Pancreas (tissue), 10 donors: ENCODE results near the gene SLIT1. TPM values are rescaled to one million over a fixed set of nuclear protein-coding genes. Genes with fewer than 3 reads are reported as not detected.

Experiments
- ATAC-seq, 4 donors: fragments of 200-7000 bp; cut with Tn5 transposase; one replicate each; pipeline versions ENCODE4 v1.8.0 to v1.9.1; 2020; ENCODE audit warnings: mild to moderate bottlenecking in 4 of 4, moderate library complexity in 4 of 4
- DNase-seq, 6 donors: peaks; one replicate each; pipeline ENCODE4 v3.0.0-alpha.2; 2020
- FAIRE-seq: peaks from 2 replicates; lab custom pipeline; 2012; peaks lifted over from hg19 to GRCh38; lab: Jason Lieb, UNC
- H3K27ac ChIP-seq, 4 donors: fragments of 200-600 bp; sonication (generic); 1 replicate in 3 of 4; 2 replicates in 1 of 4; pipeline versions ENCODE4 v1.5.0 to v1.8.0; 2020
- H3K27me3 ChIP-seq, 4 donors: fragments of 200-600 bp; one replicate each; pipeline ENCODE4 v1.8.0; 2021
- H3K36me3 ChIP-seq, 3 donors: fragments of 200-600 bp; sonication (generic) in 1 of 3; one replicate each; pipeline versions ENCODE4 v1.5.0 to v1.8.0; 2020 to 2021
- H3K4me1 ChIP-seq, 3 donors: fragments of 200-600 bp; one replicate each; pipeline ENCODE4 v1.8.0; 2021
- H3K4me3 ChIP-seq, 4 donors: fragments of 200-600 bp; sonication (generic) in 2 of 4; one replicate each; pipeline versions ENCODE4 v1.5.0 to v1.8.0; 2020 to 2021
- H3K9me3 ChIP-seq, 4 donors: fragments of 200-600 bp; one replicate each; pipeline ENCODE4 v1.8.0; 2021
- WGBS, 2 donors: extraction: QIAGEN DNeasy Blood & Tissue Kit; methylation state at CpG; one replicate each; pipeline ENCODE4 v1.1.7; 2013; 5-methylcytosine and 5-hydroxymethylcytosine counted together
- intact Hi-C, 3 donors: fragments of 100-400 bp; cut with DNase I; formaldehyde crosslinking; loops; one replicate each; pipeline versions ENCODE4 v1.11.1 to v1.14.2; 2022
- polyA plus RNA-seq, 2 donors: library from polyadenylated mRNA; stranded (reverse); fragments of 200-250 nt; gene quantifications; one replicate each; pipeline ENCODE4 v1.2.3, GENCODE V29; 2013
- total RNA-seq, 6 donors: library from RNA; stranded (reverse); fragmentation: NEBNext Ultra II Directional in 4 of 6; extraction: Animal tissue kit (Norgen Biotek cat#: 25700) in 4 of 6; gene quantifications; one replicate each; pipeline versions ENCODE4 v1.2.1 to v1.2.4, GENCODE V29; 2021 to 2023
- TF ChIP-seq, protein P1 (sequence below), 4 donors: fragments of 200-600 bp; sonication (generic) in 3 of 4; IDR thresholded peaks; one replicate each; pipeline versions ENCODE4 v1.5.0 to v1.8.0; 2021; ENCODE audit warnings: antibody characterized with exemption in 4 of 4
- donor health status: healthy with polysubstance abuse.
- donor health status: DM: no; HTN: no; CAD: no; lungs with moderate emphysema.
- donor health status: DM: no; HTN: no; CAD: no.
- donor health status: control.
- donor health status: control.
- donor health status: Bipolar disorder and iron deficiency.
- donor health status: DM: yes; HTN: yes; CAD: no.
- donor health status: DM: no; HTN: no; CAD: no.
- donor health status: DM: no; HTN: no; CAD: no.
- donor health status: DM: yes; HTN: yes; CAD: no.

The SLIT1 gene
- total and polyA plus RNA-seq, 8 donors = 0.23 to 2.8 (median 0.89) TPM

DNA sequence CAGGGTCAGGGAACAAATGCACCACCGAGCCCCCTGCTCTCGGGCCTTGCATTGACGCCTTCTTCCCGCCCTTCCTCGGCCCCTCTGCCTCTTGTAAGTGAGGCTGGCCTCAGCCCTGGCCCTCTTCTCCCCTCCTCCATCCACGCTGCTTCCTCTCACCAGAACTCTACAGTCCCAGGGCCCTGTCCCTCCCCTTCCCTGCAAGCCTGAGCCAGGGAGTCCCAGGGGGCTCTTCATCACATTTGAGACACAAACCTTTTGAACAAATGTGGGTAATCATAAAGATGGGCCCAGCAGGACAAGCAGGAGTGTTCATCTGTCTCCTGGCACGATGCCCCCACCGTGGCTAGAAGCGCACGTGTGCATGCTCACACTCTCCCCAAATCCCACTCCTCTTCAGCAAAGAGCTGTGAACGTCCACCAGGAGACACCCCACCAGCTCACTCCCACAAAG, 57.7 kb downstream of the SLIT1 start:
- ATAC-seq = no peak
- TF ChIP-seq, protein P1, sequence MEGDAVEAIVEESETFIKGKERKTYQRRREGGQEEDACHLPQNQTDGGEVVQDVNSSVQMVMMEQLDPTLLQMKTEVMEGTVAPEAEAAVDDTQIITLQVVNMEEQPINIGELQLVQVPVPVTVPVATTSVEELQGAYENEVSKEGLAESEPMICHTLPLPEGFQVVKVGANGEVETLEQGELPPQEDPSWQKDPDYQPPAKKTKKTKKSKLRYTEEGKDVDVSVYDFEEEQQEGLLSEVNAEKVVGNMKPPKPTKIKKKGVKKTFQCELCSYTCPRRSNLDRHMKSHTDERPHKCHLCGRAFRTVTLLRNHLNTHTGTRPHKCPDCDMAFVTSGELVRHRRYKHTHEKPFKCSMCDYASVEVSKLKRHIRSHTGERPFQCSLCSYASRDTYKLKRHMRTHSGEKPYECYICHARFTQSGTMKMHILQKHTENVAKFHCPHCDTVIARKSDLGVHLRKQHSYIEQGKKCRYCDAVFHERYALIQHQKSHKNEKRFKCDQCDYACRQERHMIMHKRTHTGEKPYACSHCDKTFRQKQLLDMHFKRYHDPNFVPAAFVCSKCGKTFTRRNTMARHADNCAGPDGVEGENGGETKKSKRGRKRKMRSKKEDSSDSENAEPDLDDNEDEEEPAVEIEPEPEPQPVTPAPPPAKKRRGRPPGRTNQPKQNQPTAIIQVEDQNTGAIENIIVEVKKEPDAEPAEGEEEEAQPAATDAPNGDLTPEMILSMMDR (IDR thresholded peaks at IDR 0.05) = no peak
- no peaks in the 10 kb centered on the region for H3K36me3 ChIP-seq
- FAIRE-seq = no peak
- no peak overlapping the region for H3K27ac ChIP-seq
- no peaks in the 10 kb centered on the region for H3K9me3 ChIP-seq
- no peaks in the 10 kb centered on the region for H3K27me3 ChIP-seq
- intact Hi-C loops = no loop called here
- H3K4me3 ChIP-seq = no peak overlapping the region
- 52 to 55% methylated on average over 9 to 11 of the region's 11 CpGs for WGBS, 2 donors
- no peak for DNase-seq
- H3K4me1 ChIP-seq = no peaks in the 10 kb centered on the region

DNA sequence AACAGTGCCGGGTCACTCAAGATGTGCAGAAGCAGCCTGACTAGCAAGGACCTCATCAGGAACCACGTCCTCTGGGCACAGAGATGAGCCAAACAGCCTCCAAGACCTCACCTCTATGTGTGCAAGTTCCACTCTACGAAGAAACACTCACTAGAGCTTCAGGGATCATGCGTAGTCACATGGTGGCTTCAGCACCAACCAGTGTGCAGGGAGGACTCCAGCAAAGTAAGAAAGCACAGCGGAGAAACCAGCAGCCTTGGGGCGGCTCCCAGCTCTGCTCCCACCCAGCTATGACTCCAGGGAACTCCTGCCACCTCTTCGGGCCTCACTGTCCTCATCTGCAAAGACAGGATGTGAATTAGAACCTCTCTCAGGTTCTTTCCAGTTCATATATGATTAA, 58.2 kb downstream of the SLIT1 start:
- 52 to 68% methylated on average over 7 of the region's 7 CpGs for WGBS, 2 donors
- H3K9me3 ChIP-seq = no peaks in the 10 kb centered on the region
- H3K36me3 ChIP-seq = no peaks in the 10 kb centered on the region
- no peak overlapping the region for H3K27ac ChIP-seq
- ATAC-seq (no peak), DNase-seq (no peak), FAIRE-seq (no peak)
- TF ChIP-seq, protein P1 (IDR thresholded peaks at IDR 0.05) = no peak
- H3K27me3 ChIP-seq = no peaks in the 10 kb centered on the region
- H3K4me1 ChIP-seq = no peaks in the 10 kb centered on the region
- intact Hi-C loops = no loop called here
- no peak overlapping the region for H3K4me3 ChIP-seq

DNA sequence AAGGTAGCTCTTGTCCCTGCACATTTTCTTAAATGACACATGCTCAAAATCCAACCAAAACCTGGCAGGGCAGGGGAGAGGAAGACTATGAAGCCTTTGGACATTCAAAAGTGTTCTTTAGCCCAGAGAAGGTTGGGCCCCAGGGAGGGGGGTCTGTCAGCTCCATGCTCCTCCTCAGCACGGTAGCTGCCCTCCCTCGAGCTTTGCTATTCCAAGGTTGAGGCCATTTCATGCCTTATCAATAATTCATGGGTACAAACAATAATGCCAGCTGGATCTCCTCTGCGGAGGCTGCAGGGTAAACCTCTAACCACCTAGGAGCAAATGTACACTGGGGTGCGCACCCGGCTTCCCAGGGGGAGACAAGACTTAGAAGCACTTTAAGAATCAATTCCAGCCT, 61.5 kb downstream of the SLIT1 start:
- WGBS, 2 donors = 43% methylated on average over 5 of the region's 5 CpGs
- Histone ChIP-seq H3K27me3 (no peaks in the 10 kb centered on the region), H3K36me3 (no peaks in the 10 kb centered on the region), H3K4me1 (no peaks in the 10 kb centered on the region), H3K9me3 (no peaks in the 10 kb centered on the region), H3K27ac (no peak overlapping the region), H3K4me3 (no peak overlapping the region)
- intact Hi-C loops = no loop called here
- TF ChIP-seq, protein P1 (IDR thresholded peaks at IDR 0.05) = no peak
- DNase-seq = no peak
- ATAC-seq = no peak
- FAIRE-seq = no peak

DNA sequence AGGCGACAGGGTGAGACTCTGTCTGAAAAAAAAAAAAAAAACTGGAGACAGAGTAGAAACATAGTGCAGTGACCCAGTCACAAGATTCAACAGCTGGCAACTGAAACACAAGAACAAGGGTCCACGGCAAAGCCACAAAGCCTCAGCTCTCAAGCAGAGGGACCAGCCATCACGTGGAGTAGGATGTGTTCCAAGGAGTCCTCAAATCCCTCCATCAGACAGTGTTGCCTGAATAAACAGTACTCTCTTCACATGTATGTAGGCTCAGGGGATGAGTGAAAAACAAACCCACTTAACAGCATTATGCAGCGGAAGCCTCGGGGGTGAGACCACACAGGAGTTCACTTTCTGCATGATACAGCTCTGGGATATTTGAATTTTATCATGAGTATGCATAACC, 62.0 kb downstream of the SLIT1 start:
- DNase-seq (no peak), FAIRE-seq (no peak), ATAC-seq (no peak)
- Histone ChIP-seq H3K27ac (no peak overlapping the region), H3K4me1 (no peaks in the 10 kb centered on the region), H3K36me3 (no peaks in the 10 kb centered on the region), H3K9me3 (no peaks in the 10 kb centered on the region), H3K4me3 (no peak overlapping the region), H3K27me3 (no peaks in the 10 kb centered on the region)
- WGBS, 2 donors = 64 to 75% methylated on average over 5 of the region's 5 CpGs
- intact Hi-C loops = no loop called here
- TF ChIP-seq, protein P1 (IDR thresholded peaks at IDR 0.05) = no peak

DNA sequence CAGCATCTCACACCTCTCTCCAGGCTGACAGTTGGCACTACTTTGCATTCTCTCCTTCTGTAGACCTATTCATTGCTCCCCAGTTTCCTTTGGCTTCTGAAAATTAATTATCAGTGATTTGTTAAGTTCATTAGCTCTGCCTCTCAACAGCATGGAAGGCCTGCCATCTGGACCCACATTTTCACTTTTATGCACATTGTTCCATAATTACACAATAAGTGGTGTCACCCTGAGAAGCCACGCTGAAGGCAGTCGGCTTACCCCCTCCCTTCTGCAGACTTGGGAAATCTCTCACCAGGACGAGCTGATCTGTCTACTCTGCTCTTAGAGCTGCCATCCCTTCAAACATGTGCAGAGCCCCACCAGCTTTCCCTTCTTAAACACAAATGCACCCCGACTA, 64.7 kb downstream of the SLIT1 start:
- ATAC-seq (peak in 1 of 4 donors; percentile 34), DNase-seq (no peak), FAIRE-seq (no peak)

More for the DNA sequence above, 64.7 kb downstream of the SLIT1 start:
- Histone ChIP-seq H3K4me3 (no peak overlapping the region), H3K27me3 (no peaks in the 10 kb centered on the region), H3K36me3 (no peaks in the 10 kb centered on the region), H3K4me1 (no peaks in the 10 kb centered on the region), H3K9me3 (no peaks in the 10 kb centered on the region), H3K27ac (no peak overlapping the region)
- 50 to 67% methylated on average over 4 of the region's 4 CpGs for WGBS, 2 donors
- TF ChIP-seq, protein P1 (IDR thresholded peaks at IDR 0.05) = no peak
- intact Hi-C loops = no loop called here
